ENCODE measurements around the gene PYGB.

Gene PYGB

GRCh38 chr20:25237610-25238318 lies 10.1 kb upstream of the PYGB start:
- Histone ChIP-seq H3K9me3 (ENCODE audit: control insufficient read depth, insufficient read depth, low read depth, low read length) (no peaks in the 10 kb centered on the region), H3K4me3 (ENCODE audit: low read depth, low read length) (no peak overlapping the region), H3K36me3 (ENCODE audit: control insufficient read depth in 2 of 2, insufficient read depth in 1 of 2, low read length in 2 of 2) (no peaks in the 10 kb centered on the region), H3K4me1 (ENCODE audit: control insufficient read depth, insufficient read depth, low read length) (peaks cover 9% of the 10 kb centered on the region), H3K27ac (ENCODE audit: extremely low read depth, low read depth, low read length) (peak overlapping the region; percentile 27; the same call in 1 of the 2 replicates)
- ChIA-PET POLR2A (interaction anchor here (0.9 to 4.1 kb wide), 2 partner anchors 10 to 11 kb away, joined by 3 to 17 read pairs; partner anchors contain the start of gene PYGB), CTCF (interaction anchor here (3.5 kb wide), 1 partner anchor 9 kb away, joined by 20 read pairs; the partner anchor contains the start of gene PYGB)
- TF ChIP-seq ZNF148 (tag by site-specific recombination; IDR thresholded peaks at IDR 0.05; ENCODE audit: borderline replicate concordance) = no peak
- no peak for TF ChIP-seq ZNF513 (tag by site-specific recombination; IDR thresholded peaks at IDR 0.05)
- no peak for TF ChIP-seq PRDM2 (tag by site-specific recombination; IDR thresholded peaks at IDR 0.05; ENCODE audit: borderline replicate concordance)
- TF ChIP-seq EGR2 (tag by site-specific recombination; IDR thresholded peaks at IDR 0.05; ENCODE audit: low read depth) = peak; percentile 91
- peak; percentile 75 for TF ChIP-seq KLF1 (tag by site-specific recombination; IDR thresholded peaks at IDR 0.05)
- TF ChIP-seq ZNF280C (tag by site-specific recombination; IDR thresholded peaks at IDR 0.05) = no peak
- TF ChIP-seq ZNF37A (tag by site-specific recombination; IDR thresholded peaks at IDR 0.05) = no peak
- no peak for TF ChIP-seq HOXC10 (CRISPR knock-in tag; IDR thresholded peaks at IDR 0.05)
- no peak; the same call in 1 of the 2 replicates for TF ChIP-seq SCRT1 (tag by site-specific recombination; IDR thresholded peaks at IDR 0.05; ENCODE audit: borderline replicate concordance)
- peak; percentile 100 for TF ChIP-seq ZNF600 (tag by site-specific recombination; IDR thresholded peaks at IDR 0.05)
- TF ChIP-seq ZNF558 (tag by site-specific recombination; IDR thresholded peaks at IDR 0.05) = peak; percentile 93
- no peak for TF ChIP-seq ZNF510 (tag by site-specific recombination; IDR thresholded peaks at IDR 0.05; ENCODE audit: insufficient replicate concordance)
- peak; percentile 98 for TF ChIP-seq ZEB2 (tag by site-specific recombination; IDR thresholded peaks at IDR 0.05)
- TF ChIP-seq KLF8 (tag by site-specific recombination; IDR thresholded peaks at IDR 0.05) = peak; percentile 92
- peak; percentile 68 for TF ChIP-seq ZNF518A (tag by site-specific recombination; conservative IDR thresholded peaks at IDR 0.05; ENCODE audit: low read depth)
- TF ChIP-seq ZNF133 (tag by site-specific recombination; IDR thresholded peaks at IDR 0.05) = peak; percentile 38; the same call in 1 of the 2 replicates
- peak; percentile 50; the same call in 1 of the 2 replicates for TF ChIP-seq GLIS2 (tag by site-specific recombination; IDR thresholded peaks at IDR 0.05)
- TF ChIP-seq GLIS1 (tag by site-specific recombination; IDR thresholded peaks at IDR 0.05) = peak; percentile 97
- TF ChIP-seq ZNF596 (tag by site-specific recombination; IDR thresholded peaks at IDR 0.05) = no peak
